GM21529 (cell line): Measurements from ENCODE around the gene TBCC.
A peak's percentile ranks its signal among the peaks of the same experiment; 100 is the strongest.
"Not testable (repeated sequence)": the region's sequence is repeated elsewhere in the genome, so short reads cannot be mapped to it uniquely, and the experiment has no call there.

ENCODE experiments used
- ATAC-seq: cut with Tn5 transposase; IDR thresholded peaks from one replicate; pipeline ENCODE4 v1.9.1; 2021; ENCODE audit not compliant: unreplicated experiment

TBCC gene

DNA sequence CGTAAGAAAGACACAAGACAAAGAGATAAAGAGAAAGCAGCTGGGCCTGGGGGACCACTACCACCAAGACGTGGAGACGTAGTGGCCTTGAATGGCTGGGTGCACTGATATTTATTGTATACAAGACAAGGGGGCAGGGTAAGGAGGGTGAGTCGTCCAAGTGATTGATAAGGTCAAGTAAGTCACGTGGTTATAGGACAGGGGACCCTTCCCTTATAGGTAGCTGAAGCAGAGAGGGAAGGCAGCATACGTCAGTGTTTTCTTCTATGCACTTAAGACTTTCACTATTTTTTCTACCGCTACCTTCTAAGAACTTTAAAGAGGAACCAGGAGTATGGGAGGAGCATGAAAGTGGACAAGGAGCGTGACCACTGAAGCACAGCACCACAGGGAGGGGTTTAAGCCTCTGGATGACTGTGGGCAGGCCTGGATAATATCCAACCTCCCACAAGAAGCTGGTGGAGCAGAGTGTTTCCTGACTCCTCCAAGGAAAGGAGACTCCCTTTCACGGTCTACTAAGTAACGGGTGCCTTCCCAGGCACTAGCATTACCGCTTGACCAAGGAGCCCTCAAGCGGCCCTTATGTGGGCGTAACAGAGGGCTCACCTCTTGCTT, 11.9 kb downstream of the TBCC start:
- not testable (repeated sequence) for ATAC-seq

DNA sequence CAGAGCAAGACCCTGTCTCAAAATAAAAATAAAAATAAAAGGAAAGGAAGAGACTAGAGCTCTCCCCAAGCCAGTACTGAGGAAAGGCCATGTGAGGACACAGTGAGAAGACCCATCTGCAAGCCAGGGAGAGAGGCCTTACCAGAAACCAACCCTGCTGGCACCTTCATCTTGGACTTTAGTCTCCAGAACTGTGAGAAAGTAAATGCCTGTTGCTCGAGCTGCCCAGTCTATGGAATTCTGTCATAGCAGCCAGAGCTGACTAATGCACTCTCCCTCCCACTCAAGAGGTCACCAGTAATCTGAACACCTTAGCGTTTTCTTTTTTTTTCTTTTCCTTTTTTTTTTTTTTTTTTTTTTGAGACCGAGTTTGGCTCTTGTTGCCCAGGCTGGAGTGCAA, 16.2 kb downstream of the TBCC start:
- ATAC-seq = no peak

- ATAC-seq = no peak
Observed at GRCh38 chr6:42727627-42728026, 18.3 kb downstream of the TBCC start.

- ATAC-seq = no peak
Observed at GRCh38 chr6:42727087-42727611, 18.8 kb downstream of the TBCC start.

DNA sequence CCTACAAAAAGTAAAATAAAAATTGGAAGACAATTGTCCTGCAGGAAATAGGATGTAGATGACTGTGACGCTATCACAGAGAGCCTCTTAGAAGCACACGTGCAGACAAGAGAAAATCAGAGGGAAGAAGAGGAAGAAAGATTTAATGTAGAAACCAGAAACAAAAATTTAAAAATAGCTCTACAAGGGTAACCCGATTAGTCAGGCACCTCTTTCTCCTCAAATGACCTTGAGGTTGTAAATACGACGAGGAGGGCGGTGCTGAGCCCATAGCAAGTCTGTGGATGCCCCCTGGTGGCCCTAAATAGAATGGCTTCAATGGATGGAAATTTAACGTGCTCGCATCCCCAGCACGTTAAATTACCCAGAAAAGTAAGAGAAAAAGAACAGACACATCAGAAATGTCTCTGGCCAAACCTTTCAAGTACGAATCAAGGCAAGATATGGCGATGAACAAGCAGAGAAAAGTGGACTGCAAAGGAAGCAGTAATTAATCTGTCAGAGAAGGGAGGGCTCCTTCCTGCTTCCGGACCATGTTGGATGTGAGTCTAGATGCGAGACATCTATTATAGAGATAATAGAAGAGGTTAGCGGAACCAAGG, 19.3 kb downstream of the TBCC start:
- peak; percentile 90 for ATAC-seq

DNA sequence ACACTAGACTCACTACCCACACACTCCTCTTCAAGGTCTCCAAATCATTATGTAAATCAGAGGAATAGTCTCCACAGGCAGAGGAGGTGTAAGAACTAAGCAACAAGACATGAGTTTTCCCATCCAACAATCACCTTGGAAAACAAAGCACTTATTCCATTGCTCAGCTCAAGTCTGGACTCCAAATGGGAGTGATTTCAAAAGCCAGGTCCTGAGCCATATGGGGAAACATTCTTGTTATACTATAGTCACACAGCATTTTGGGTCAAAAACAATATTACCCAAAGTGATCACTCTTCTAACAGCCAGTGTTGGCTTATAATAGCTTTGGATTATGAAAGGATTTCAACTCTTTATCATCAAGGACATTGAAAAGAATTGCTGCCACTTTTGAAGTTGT, 19.9 kb downstream of the TBCC start:
- ATAC-seq = no peak

DNA sequence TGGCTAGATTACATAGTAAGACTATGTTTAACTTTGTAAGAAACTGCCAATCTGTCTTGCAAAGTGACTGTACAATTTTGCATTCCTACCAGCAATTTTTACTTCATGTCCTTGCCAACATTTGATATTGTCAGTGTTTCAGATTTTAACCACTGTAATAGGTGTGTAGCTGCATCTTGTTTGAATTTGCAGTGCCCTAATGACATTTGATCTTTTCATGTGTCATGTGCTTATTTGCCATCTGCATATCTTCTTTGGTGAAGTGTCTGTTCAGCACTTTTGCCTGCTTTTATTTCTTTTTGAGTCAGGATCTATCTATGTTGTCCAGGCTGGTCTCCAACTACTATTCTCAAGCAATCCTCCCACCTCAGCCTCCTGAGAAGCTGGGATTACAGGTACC, 21.1 kb downstream of the TBCC start:
- no peak for ATAC-seq

GRCh38 chr6:42722497-42722896, 23.4 kb downstream of the TBCC start, which contains the start of gene PRPH2:
Gene PRPH2 (minus strand): TSS chr6:42722597. CDS start chr6:42722334, 263 bp downstream.
- no peak for ATAC-seq

GRCh38 chr6:42720739-42721138, 25.2 kb downstream of the TBCC start:
- no peak for ATAC-seq

- ATAC-seq = no peak
Observed at GRCh38 chr6:42715871-42716270, 30.0 kb downstream of the TBCC start.

GRCh38 chr6:42714098-42714761, 31.7 kb downstream of the TBCC start:
- no peak for ATAC-seq

DNA sequence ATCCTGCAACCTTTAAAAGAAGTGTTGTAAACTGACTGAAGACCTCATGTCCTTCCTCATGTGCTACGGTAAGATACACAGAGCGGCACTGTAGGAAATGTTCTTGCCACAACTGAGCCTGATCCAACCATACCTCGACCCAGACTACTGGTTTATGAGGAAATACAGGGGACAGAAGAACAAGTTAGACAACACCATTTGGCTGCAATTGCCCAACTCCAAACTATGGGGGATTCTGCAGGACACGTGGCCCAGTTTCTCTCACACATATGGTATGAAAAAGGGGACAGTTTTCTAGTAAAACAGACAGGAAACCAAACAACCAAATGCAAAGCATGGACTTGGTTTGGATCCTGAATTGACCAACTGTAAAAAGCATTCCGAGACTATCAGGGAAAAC, 34.0 kb downstream of the TBCC start:
- no peak for ATAC-seq

DNA sequence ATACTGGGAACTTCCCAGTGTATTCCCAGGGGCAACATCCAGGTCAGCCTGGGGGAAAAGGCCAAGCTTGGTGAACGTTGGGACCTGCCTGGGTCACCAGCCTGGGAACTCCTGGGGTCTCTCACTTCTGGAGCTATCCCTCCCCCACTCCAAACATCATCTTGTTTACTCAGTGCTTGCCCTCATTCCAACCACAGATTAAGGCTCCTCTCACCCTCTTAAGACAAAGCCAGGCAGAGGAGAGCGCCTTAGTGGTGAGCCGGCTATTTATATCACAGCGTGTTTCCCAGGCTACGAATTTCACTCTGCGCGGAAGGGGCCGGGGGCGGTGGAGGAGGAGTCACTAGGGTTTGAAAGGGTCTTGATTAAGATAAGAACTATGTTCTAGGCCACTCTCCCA, 35.6 kb downstream of the TBCC start:
- no peak for ATAC-seq

GRCh38 chr6:42709871-42710270, 36.0 kb downstream of the TBCC start:
- no peak for ATAC-seq

DNA sequence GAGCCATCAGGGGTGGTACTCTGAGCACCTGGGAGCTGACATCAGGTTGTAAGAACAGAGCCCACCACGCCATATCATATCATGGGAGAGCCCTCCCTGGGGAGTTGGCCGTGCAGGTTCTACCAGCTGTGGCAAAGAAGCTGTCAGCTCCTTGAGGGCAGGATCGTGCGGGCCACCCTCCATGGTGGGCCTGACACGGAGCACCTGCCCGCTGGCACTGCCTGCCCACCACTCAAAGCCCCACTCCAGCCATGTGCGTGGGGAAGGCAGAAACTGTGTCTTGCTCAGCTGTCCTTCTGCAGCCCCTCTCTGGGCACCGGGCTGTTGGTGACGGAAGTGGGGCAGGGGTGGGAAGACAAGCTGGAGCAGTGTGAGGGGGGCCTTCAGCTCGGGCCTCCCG, 37.8 kb downstream of the TBCC start:
- ATAC-seq = no peak

DNA sequence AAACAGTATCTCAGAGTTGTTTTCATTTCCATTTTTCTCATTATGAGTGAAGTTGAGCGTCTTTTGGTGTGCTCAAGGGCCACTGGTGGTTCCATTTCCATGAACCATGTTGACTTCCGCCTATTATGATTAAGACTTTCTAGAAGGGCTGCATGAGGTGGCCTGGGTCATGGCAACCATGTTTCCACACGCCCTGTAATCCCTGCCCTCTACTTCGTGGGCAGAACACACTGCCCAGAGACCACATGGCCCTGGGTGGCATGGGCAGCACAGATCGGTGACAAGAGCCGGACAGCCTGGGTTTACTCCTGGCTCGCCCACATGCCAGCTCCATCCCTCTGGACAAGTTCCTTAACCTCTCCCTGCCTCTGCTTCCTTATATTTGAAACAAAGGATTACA, 38.3 kb downstream of the TBCC start:
- ATAC-seq = no peak

DNA sequence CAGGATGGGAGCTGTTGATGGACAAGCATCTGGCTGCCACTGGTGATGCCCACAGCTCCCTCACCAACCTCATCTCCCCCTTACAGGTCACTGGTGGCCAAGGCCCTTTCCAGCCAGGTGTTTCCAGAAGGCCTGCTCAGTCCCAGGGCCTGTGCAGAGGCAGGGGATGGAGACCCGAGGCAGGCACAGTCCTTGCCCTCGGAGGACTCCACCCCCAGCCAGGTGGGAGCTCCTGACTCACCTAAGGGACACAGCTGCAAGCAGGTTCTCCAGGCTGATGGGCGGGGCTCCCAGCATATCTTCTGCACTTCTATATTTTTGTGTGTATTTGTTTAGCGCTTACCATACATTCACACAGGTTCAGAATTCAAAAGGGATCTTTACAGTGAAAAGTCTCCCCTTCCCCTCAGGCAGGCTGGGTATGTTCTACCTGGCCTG, 40.9 kb downstream of the TBCC start:
- no peak for ATAC-seq

DNA sequence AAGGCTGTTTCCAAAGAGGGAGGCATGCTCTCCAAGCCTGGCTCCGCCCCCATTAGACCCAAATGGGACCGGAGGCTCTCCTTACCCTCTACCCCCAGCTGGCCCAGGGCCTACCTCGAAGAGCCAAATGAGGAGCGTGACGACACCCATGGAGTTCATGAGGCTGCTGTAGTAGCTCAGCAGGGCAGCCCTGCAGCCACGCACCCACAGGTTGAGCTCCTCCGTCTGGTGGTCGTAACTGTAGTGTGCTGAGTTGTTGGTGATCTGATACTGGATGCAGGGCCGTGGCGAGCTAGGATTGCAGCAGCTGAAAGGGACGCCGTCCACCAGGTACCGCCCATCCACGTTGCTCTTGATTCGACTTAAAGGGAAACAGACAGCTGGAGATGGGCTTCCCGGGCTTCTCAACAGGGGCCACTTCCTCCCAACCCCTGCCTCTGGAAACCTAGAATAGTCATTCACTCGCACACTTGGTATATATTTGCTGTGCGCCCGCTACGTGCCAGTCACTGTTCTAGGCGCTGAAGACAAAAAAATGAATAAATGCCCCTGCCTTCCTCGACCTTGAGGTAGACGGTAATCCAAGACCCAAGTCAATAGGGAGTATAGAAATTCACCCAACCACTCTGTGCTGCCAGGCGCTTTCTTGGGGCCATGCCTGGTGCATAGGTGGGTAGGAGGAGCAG, 41.5 kb downstream of the TBCC start:
- ATAC-seq = no peak

DNA sequence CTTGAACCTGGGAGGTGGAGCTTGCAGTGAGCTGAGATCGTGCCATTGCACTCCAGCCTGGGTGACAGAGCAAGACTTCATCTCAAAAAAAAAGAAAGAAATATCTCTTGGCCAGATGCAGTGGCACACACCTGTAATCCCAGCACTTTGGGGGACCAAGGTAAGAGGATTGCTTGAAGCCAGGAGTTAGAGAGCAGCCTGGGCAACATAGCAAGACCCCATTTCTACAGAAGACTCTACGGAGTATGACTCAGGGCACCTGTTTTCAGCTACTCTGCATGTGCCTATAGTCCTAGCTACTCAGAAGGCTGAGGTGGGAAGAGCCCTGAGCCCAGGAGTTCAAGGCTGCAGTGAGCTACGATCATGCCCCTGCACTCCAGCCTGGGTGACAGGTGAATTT, 43.1 kb downstream of the TBCC start:
- ATAC-seq = not testable (repeated sequence)

GRCh38 chr6:42702200-42702599, 43.7 kb downstream of the TBCC start:
- ATAC-seq = no peak

DNA sequence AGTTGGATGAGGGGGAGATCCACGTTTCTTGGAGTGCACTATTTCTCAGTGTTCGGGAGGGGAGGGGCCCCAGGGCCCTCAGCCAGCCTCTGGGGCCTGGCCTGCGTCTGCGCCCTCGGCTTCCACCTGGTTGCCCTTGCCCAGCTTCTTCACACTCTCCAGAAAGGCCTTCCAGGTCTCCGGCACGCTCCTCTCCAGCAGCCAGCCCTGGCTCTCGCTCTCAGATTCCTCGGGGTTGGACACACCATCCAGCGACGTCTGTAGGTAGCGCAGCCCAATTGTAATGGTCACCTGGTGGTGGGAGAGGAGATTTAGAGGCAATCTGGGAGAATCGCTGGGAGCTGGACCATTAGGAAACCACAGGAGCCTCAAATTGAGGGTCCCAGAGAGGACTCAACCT, 47.7 kb downstream of the TBCC start:
- no peak for ATAC-seq

GRCh38 chr6:42697268-42697655, 48.6 kb downstream of the TBCC start:
- no peak for ATAC-seq
